Measurements from ENCODE around the gene MYL6B. TPM values are rescaled to one million over a fixed set of nuclear protein-coding genes. Genes with fewer than 3 reads are reported as not detected.

The MYL6B gene
- total and polyA plus RNA-seq, 8 donors = 4.9 to 98.1 (median 24.3) TPM; not detected in 1

- intact Hi-C loops (cut with DNase I; ENCODE audit: low total_unique reads) = loop anchor here (5.0 kb wide), 1 partner anchor 52 kb away; the partner anchor contains the start of gene SMARCC2
- 94 to 98% (median 97%) methylated on average over 6 of the region's 6 CpGs for whole genome bisulfite sequencing, 5 donors
- no peaks in the 10 kb centered on the region for H3K27me3 ChIP-seq
- no peak overlapping the region for H3K27ac ChIP-seq
- H3K4me1 ChIP-seq = peaks cover 5 to 11% (median 8%) of the 10 kb centered on the region in 4 donors
- no peak for DNase-seq
- no peak overlapping the region for H3K4me3 ChIP-seq
- TF ChIP-seq CTCF (IDR thresholded peaks at IDR 0.05) = no peak
- TF ChIP-seq POLR2A (IDR thresholded peaks at IDR 0.05) = no peak
- TF ChIP-seq EP300 (IDR thresholded peaks at IDR 0.05) = no peak
- TF ChIP-seq POLR2AphosphoS5 (IDR thresholded peaks at IDR 0.05) = no peak
- H3K9me3 ChIP-seq = no peaks in the 10 kb centered on the region
- H3K36me3 ChIP-seq = peaks cover 82 to 97% (median 96%) of the 10 kb centered on the region in 4 donors
These were observed 17.5 kb upstream of the MYL6B start for GRCh38 chr12:56134897-56135296.

GRCh38 chr12:56137853-56138571, 14.4 kb upstream of the MYL6B start:
- Histone ChIP-seq H3K36me3 (peaks cover 84 to 100% (median 99%) of the 10 kb centered on the region in 4 donors), H3K4me1 (peaks cover 0 to 3% (median under 1%) of the 10 kb centered on the region in 4 donors), H3K4me3 (no peak overlapping the region), H3K27ac (no peak overlapping the region), H3K27me3 (no peaks in the 10 kb centered on the region), H3K9me3 (no peaks in the 10 kb centered on the region)
- TF ChIP-seq CTCF (IDR thresholded peaks at IDR 0.05) (no peak), EP300 (IDR thresholded peaks at IDR 0.05) (no peak), POLR2AphosphoS5 (IDR thresholded peaks at IDR 0.05) (no peak), POLR2A (IDR thresholded peaks at IDR 0.05) (no peak)
- intact Hi-C loops (cut with DNase I; ENCODE audit: low total_unique reads) = no loop called here
- 92 to 96% (median 93%) methylated on average over 9 to 14 of the region's 14 CpGs for WGBS, 5 donors
- no peak for DNase-seq

- intact Hi-C loops (cut with DNase I; ENCODE audit: low total_unique reads) = no loop called here
- Histone ChIP-seq H3K4me3 (no peak overlapping the region), H3K9me3 (no peaks in the 10 kb centered on the region), H3K36me3 (peaks cover 68 to 84% (median 81%) of the 10 kb centered on the region in 4 donors), H3K27me3 (no peaks in the 10 kb centered on the region), H3K27ac (peak overlapping the region in 1 of 5 donors; percentile 40), H3K4me1 (peaks cover 5 to 32% (median 14%) of the 10 kb centered on the region in 4 donors)
- no peak for DNase-seq
- TF ChIP-seq CTCF (IDR thresholded peaks at IDR 0.05) (no peak), POLR2A (IDR thresholded peaks at IDR 0.05) (no peak), EP300 (IDR thresholded peaks at IDR 0.05) (no peak), POLR2AphosphoS5 (IDR thresholded peaks at IDR 0.05) (no peak)
- WGBS, 5 donors = 80 to 93% (median 87%) methylated on average over 19 of the region's 19 CpGs
These were observed 10.2 kb upstream of the MYL6B start for GRCh38 chr12:56141946-56142784.

- intact Hi-C loops (cut with DNase I; ENCODE audit: low total_unique reads) = no loop called here
These were observed 9.2 kb upstream of the MYL6B start for GRCh38 chr12:56143217-56143616.

More at GRCh38 chr12:56143217-56143616, 9.2 kb upstream of the MYL6B start:
- Histone ChIP-seq H3K4me3 (no peak overlapping the region), H3K27me3 (no peaks in the 10 kb centered on the region), H3K27ac (peak overlapping the region in 3 of 5 donors; percentile 40 to 71 (median 57)), H3K4me1 (peaks cover 5 to 37% (median 16%) of the 10 kb centered on the region in 4 donors), H3K9me3 (no peaks in the 10 kb centered on the region), H3K36me3 (peaks cover 58 to 73% (median 71%) of the 10 kb centered on the region in 4 donors)
- 58 to 77% (median 70%) methylated on average over 4 of the region's 4 CpGs for WGBS, 5 donors
- no peak for TF ChIP-seq CTCF (IDR thresholded peaks at IDR 0.05)
- TF ChIP-seq POLR2AphosphoS5 (IDR thresholded peaks at IDR 0.05) = no peak
- TF ChIP-seq EP300 (IDR thresholded peaks at IDR 0.05) = no peak
- no peak for TF ChIP-seq POLR2A (IDR thresholded peaks at IDR 0.05)
- DNase-seq = no peak
